A673 (cell line): Measurements from ENCODE around the gene NCKAP5. TPM values are rescaled to one million over a fixed set of nuclear protein-coding genes. Genes with fewer than 3 reads are reported as not detected.
A peak's percentile ranks its signal among the peaks of the same experiment; 100 is the strongest.

ENCODE experiments used
- BruUV-seq: library from RNA; stranded (reverse); fragments of 400-500 nt; replicated peaks from 2 replicates; lab custom pipeline; 2021; lab: Mats Ljungman, UMichigan
- CTCF ChIA-PET: fragments of 300-600 bp; sonication (Branson Sonifier 250); formaldehyde crosslinking; loops from one replicate; lab custom pipeline; 2022; ENCODE audit warnings: antibody characterized with exemption; lab: Charles Lee
- POLR2A ChIA-PET: fragments of 300-600 bp; sonication (Branson Sonifier 250); formaldehyde crosslinking; loops from one replicate; lab custom pipeline; 2022; ENCODE audit warnings: antibody characterized with exemption; ENCODE audit not compliant: low non-redundant PET; lab: Charles Lee
- DNase-seq: peaks from one replicate; pipeline ENCODE4 v3.0.0-alpha.2; 2015; ENCODE audit warnings: low spot score
- H3K27ac ChIP-seq: fragments of 200-600 bp; sonication (generic); 2 replicates; pipeline ENCODE4 v1.5.1; 2016; ENCODE audit warnings: mixed run types, low read depth, mild to moderate bottlenecking, mixed read lengths, antibody characterized with exemption, low read length; ENCODE audit not compliant: poor library complexity, severe bottlenecking
- H3K27me3 ChIP-seq: fragments of 200-600 bp; sonication (generic); replicated peaks from 2 replicates; pipeline ENCODE4 v1.6.1; 2017; ENCODE audit warnings: mixed run types, low read depth, mild to moderate bottlenecking, mixed read lengths, antibody characterized with exemption, low read length; ENCODE audit not compliant: insufficient read depth, poor library complexity
- H3K36me3 ChIP-seq: fragments of 200-600 bp; sonication (generic); 2 replicates; pipeline ENCODE4 v1.6.1; 2016; ENCODE audit warnings: mixed run types, mild to moderate bottlenecking, mixed read lengths, antibody characterized with exemption, low read length; ENCODE audit not compliant: insufficient read depth, poor library complexity, severe bottlenecking
- H3K4me1 ChIP-seq: fragments of 200-600 bp; sonication (generic); 2 replicates; pipeline ENCODE4 v1.6.1; 2017; ENCODE audit warnings: mixed run types, mild to moderate bottlenecking, mixed read lengths, antibody characterized with exemption, low read length; ENCODE audit not compliant: insufficient read depth, poor library complexity, severe bottlenecking
- H3K4me3 ChIP-seq: fragments of 200-600 bp; sonication (generic); 2 replicates; pipeline ENCODE4 v1.5.1; 2016; ENCODE audit warnings: low read depth, mixed run types, mild to moderate bottlenecking, mixed read lengths, low read length; ENCODE audit not compliant: poor library complexity, severe bottlenecking
- H3K9me3 ChIP-seq: fragments of 200-600 bp; sonication (generic); 2 replicates; pipeline ENCODE4 v1.6.1; 2016; ENCODE audit warnings: mixed run types, low read depth, mild to moderate bottlenecking, mixed read lengths, antibody characterized with exemption, low read length; ENCODE audit not compliant: poor library complexity, severe bottlenecking
- EZH2 ChIP-seq: fragments of 200-600 bp; sonication (generic); IDR thresholded peaks from 2 replicates; pipeline ENCODE4 v1.6.1; 2017; ENCODE audit warnings: borderline replicate concordance, low read depth, mild to moderate bottlenecking, mixed read lengths, antibody characterized with exemption, low read length; ENCODE audit not compliant: poor library complexity, severe bottlenecking
- intact Hi-C: fragments of 100-400 bp; cut with micrococcal nuclease; formaldehyde crosslinking; loops from one replicate; pipeline ENCODE4 v1.10.0; 2022; ENCODE audit not compliant: unreplicated experiment
- total RNA-seq: library from RNA; stranded (reverse); gene quantifications from 2 replicates; pipeline ENCODE4 v1.2.3, GENCODE V29; 2021
- TF ChIP-seq, protein P1 (sequence below): fragments of 300-800, 200-600 bp; sonication (generic); conservative IDR thresholded peaks from 2 replicates; pipeline ENCODE4 v1.5.1; 2017; ENCODE audit warnings: low read depth, mild to moderate bottlenecking, antibody characterized with exemption, low read length, moderate library complexity, mixed read lengths

NCKAP5 gene
- total RNA-seq, 1 experiment from 2014 or later = 26.6 TPM

DNA sequence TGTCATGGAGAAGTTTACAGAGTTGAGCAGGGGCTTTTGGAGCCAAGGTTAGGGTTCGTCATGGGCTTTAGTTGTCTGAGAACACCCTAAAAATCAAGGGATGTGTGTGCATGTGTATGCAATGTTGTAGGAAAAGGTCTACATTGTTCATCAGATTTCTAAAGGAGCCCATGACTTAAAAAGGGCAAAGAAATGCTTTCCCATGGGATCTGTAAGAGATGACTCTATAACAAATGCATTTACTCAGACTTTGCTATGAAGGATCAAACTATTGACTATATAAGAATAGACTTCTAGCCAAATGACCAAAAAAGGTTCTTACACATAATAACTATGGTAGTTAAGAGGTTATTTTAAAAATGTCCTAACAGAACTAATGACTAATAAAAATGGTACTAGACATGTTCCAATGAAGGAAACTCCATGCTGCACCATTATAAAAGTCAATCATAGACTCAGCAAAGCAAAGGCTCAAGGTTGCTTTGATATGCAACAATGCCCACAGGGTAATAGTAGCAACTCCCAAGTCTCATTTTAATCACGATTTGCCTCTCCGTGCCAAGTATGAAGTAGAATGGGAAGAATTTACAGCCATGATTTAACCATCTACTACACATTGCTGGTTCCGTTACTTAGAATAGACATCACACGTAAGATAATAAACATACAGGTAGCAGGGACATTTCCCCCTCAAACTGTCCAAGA, 158.5 kb downstream of the NCKAP5 start:
- Histone ChIP-seq H3K9me3 (no peaks in the 10 kb centered on the region), H3K27me3 (no peaks in the 10 kb centered on the region), H3K4me1 (peaks cover 45% of the 10 kb centered on the region), H3K27ac (no peak overlapping the region), H3K36me3 (no peaks in the 10 kb centered on the region), H3K4me3 (no peak overlapping the region)
- CTCF ChIA-PET = no interaction called here
- POLR2A ChIA-PET = no interaction called here
- intact Hi-C loops = loop anchor here (5.0 kb wide), 1 partner anchor 153 kb away; no protein-coding TSS in a partner anchor
- TF ChIP-seq, protein P1, sequence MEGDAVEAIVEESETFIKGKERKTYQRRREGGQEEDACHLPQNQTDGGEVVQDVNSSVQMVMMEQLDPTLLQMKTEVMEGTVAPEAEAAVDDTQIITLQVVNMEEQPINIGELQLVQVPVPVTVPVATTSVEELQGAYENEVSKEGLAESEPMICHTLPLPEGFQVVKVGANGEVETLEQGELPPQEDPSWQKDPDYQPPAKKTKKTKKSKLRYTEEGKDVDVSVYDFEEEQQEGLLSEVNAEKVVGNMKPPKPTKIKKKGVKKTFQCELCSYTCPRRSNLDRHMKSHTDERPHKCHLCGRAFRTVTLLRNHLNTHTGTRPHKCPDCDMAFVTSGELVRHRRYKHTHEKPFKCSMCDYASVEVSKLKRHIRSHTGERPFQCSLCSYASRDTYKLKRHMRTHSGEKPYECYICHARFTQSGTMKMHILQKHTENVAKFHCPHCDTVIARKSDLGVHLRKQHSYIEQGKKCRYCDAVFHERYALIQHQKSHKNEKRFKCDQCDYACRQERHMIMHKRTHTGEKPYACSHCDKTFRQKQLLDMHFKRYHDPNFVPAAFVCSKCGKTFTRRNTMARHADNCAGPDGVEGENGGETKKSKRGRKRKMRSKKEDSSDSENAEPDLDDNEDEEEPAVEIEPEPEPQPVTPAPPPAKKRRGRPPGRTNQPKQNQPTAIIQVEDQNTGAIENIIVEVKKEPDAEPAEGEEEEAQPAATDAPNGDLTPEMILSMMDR = no peak
- no peak for TF ChIP-seq EZH2
- no TSS peak for BruUV-seq
- DNase-seq = no peak

DNA sequence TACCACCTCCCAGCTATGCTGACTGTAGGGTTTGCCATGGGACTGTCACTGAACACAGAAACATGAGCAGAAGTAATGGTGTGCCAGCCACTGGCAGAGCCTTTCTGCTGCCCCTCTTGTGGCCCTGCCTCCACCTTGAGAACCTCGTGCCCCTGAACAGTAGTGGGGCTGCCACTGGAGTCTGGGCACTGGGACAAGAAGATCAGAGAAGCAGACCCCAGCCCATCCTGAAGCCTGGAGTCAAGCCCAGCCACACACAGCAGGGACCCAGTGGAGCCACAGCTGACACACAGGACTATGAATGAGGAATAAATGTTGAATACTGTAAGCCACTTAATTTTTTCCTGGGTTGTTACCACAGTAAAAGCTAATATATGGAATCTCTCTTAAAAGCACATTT, 159.6 kb downstream of the NCKAP5 start:
- intact Hi-C loops = no loop called here
- no peak for DNase-seq
- POLR2A ChIA-PET = interaction anchor here (0.6 kb wide), 1 partner anchor 29 kb away, joined by 3 read pairs; no protein-coding TSS in a partner anchor

DNA sequence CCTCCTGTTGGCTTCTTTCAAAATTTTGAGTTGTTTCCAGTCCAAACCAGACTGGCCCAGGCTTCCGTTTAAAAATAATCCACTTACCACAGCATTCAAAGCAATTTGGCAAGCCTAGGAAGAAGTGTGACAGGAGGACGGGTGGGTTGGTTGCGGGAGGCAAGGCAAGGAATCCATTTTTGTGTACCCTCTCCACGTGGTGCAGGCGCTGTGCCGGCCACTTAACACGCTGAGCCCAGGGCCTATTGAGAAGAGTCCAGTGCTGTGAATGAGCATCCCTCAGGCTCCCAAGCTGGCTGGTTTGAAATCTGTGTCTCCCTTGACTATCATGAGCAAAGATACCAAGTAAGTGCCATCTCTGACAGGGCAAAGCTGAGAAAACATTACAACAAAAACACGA, 160.9 kb downstream of the NCKAP5 start:
- TF ChIP-seq, protein P1 = no peak
- no peak for TF ChIP-seq EZH2
- no peak overlapping the region for H3K4me3 ChIP-seq
- H3K27ac ChIP-seq = peak overlapping the region; percentile 60
- peaks cover 40% of the 10 kb centered on the region for H3K4me1 ChIP-seq
- ChIA-PET POLR2A (no interaction called here), CTCF (no interaction called here)
- no peaks in the 10 kb centered on the region for H3K27me3 ChIP-seq
- H3K9me3 ChIP-seq = no peaks in the 10 kb centered on the region
- H3K36me3 ChIP-seq = no peaks in the 10 kb centered on the region
- BruUV-seq = no TSS peak
- intact Hi-C loops = no loop called here
- peak; percentile 72 for DNase-seq

More for the DNA sequence above, 159.6 kb downstream of the NCKAP5 start:
- peaks cover 45% of the 10 kb centered on the region for H3K4me1 ChIP-seq
- CTCF ChIA-PET = no interaction called here
- H3K4me3 ChIP-seq = no peak overlapping the region
- H3K36me3 ChIP-seq = no peaks in the 10 kb centered on the region
- BruUV-seq = no TSS peak
- H3K27me3 ChIP-seq = no peaks in the 10 kb centered on the region
- TF ChIP-seq, protein P1 = no peak
- TF ChIP-seq EZH2 = no peak
- H3K27ac ChIP-seq = peak overlapping the region; percentile 15
- H3K9me3 ChIP-seq = no peaks in the 10 kb centered on the region
